HepG2 (cell line): ENCODE results near the gene SAPCD1. TPM values are rescaled to one million over a fixed set of nuclear protein-coding genes. Genes with fewer than 3 reads are reported as not detected.

Source experiments
- ATM ChIP-seq: fragments of 450-650 bp; IDR thresholded peaks from 2 replicates; pipeline ENCODE4 v1.7.1; 2017; ENCODE audit warnings: mild to moderate bottlenecking, borderline replicate concordance
- BRD4 ChIP-seq: sonication (generic); formaldehyde crosslinking; IDR thresholded peaks from 2 replicates; pipeline ENCODE4 v1.4.0; 2020; ENCODE audit warnings: missing genetic modification reagents
- ELF3 ChIP-seq: IDR thresholded peaks from 2 replicates; pipeline ENCODE4 v1.6.1; 2016; ENCODE audit warnings: missing genetic modification reagents, missing compliant biosample characterization
- GTF2F1 ChIP-seq: fragments of 150-350 bp; IDR thresholded peaks from 2 replicates; pipeline ENCODE4 v1.6.1; 2014; ENCODE audit warnings: low read length
- HOXA3 ChIP-seq: sonication (generic); formaldehyde crosslinking; IDR thresholded peaks from 2 replicates; pipeline ENCODE4 v1.5.0; 2020; ENCODE audit warnings: missing genetic modification reagents
- KLF11 ChIP-seq: IDR thresholded peaks from 2 replicates; pipeline ENCODE4 v1.6.1; 2016; ENCODE audit warnings: missing compliant biosample characterization
- KLF9 ChIP-seq: IDR thresholded peaks from 2 replicates; pipeline ENCODE4 v1.6.1; 2016; ENCODE audit warnings: low read depth
- MEF2D ChIP-seq: sonication (generic); formaldehyde crosslinking; IDR thresholded peaks from 2 replicates; pipeline ENCODE4 v1.5.1; 2020; ENCODE audit warnings: mild to moderate bottlenecking, missing genetic modification reagents
- MZF1 ChIP-seq: sonication (generic); formaldehyde crosslinking; IDR thresholded peaks from 2 replicates; pipeline ENCODE4 v1.8.1; 2023; ENCODE audit warnings: mild to moderate bottlenecking, missing genetic modification reagents, borderline replicate concordance
- NCOA2 ChIP-seq: sonication (generic); formaldehyde crosslinking; IDR thresholded peaks from 2 replicates; pipeline ENCODE4 v1.8.0; 2022; ENCODE audit warnings: inconsistent platforms
- POLR2AphosphoS5 ChIP-seq: IDR thresholded peaks from 2 replicates; pipeline ENCODE4 v1.6.1; 2012; ENCODE audit warnings: low read depth, low read length
- PPARG ChIP-seq: conservative IDR thresholded peaks from 2 replicates; pipeline ENCODE4 v1.6.1; 2016; ENCODE audit warnings: missing biosample characterization, missing genetic modification reagents
- PTBP1 ChIP-seq: fragments of 200-400 bp; formaldehyde crosslinking; IDR thresholded peaks from 2 replicates; pipeline ENCODE4 v1.6.1; 2018; ENCODE audit warnings: low read length, low read depth; ENCODE audit not compliant: poor library complexity, severe bottlenecking
- YEATS4 ChIP-seq: sonication (generic); formaldehyde crosslinking; IDR thresholded peaks from 2 replicates; pipeline ENCODE4 v1.4.0; 2020; ENCODE audit warnings: missing genetic modification reagents, borderline replicate concordance
- ZNF101 ChIP-seq: sonication (generic); formaldehyde crosslinking; IDR thresholded peaks from 2 replicates; pipeline ENCODE4 v1.4.0; 2020; ENCODE audit warnings: mild to moderate bottlenecking, low read depth, missing genetic modification reagents, borderline replicate concordance
- ZNF260 ChIP-seq: sonication (generic); formaldehyde crosslinking; IDR thresholded peaks from 2 replicates; pipeline ENCODE4 v1.4.0; 2020; ENCODE audit warnings: missing genetic modification reagents, low read depth, mild to moderate bottlenecking, borderline replicate concordance
- ZNF3 ChIP-seq: IDR thresholded peaks from 2 replicates; pipeline ENCODE4 v1.7.0; 2017; ENCODE audit warnings: inconsistent platforms
- ZNF343 ChIP-seq: sonication (generic); formaldehyde crosslinking; IDR thresholded peaks from 2 replicates; pipeline ENCODE4 v1.4.0; 2020; ENCODE audit warnings: mild to moderate bottlenecking, missing genetic modification reagents
- ZNF350 ChIP-seq: sonication (generic); formaldehyde crosslinking; IDR thresholded peaks from 2 replicates; pipeline ENCODE4 v1.4.0; 2020; ENCODE audit warnings: mild to moderate bottlenecking, low read depth, missing genetic modification reagents, borderline replicate concordance
- ZNF577 ChIP-seq: sonication (generic); formaldehyde crosslinking; IDR thresholded peaks from 2 replicates; pipeline ENCODE4 v1.4.0; 2020; ENCODE audit warnings: mild to moderate bottlenecking, low read depth, missing genetic modification reagents, borderline replicate concordance
- ZSCAN25 ChIP-seq: sonication (generic); formaldehyde crosslinking; IDR thresholded peaks from 2 replicates; pipeline ENCODE4 v1.8.0; 2022; ENCODE audit warnings: mild to moderate bottlenecking, missing genetic modification reagents
- polyA plus RNA-seq, 8 experiments: library from polyadenylated mRNA; depleted of rRNA in 3 of 8; stranded (reverse) in 7 of 8; unstranded in 1 of 8; fragments of >200 nt; fragmentation: Illumina TruSeq in 4 of 8; extraction: Trizol in 4 of 8; gene quantifications; 2 replicates each; pipeline versions ENCODE4 v1.2.1 to v1.2.3, GENCODE V29; 2011 to 2016; ENCODE audit warnings: low read depth in 4 of 8, missing spikeins in 1 of 8, mixed read lengths in 1 of 8; ENCODE audit not compliant: insufficient read depth in 1 of 8
- total RNA-seq, 5 experiments: library from RNA; depleted of rRNA; stranded (reverse); fragments of >200 nt; fragmentation: Illumina TruSeq; extraction: Trizol; gene quantifications; 2 replicates each; pipeline ENCODE4 v1.2.3, GENCODE V29; 2016; ENCODE audit warnings: low read depth in 1 of 5
- TF ChIP-seq, protein P1 (sequence below): IDR thresholded peaks from 2 replicates; pipeline ENCODE4 v1.6.1; 2016; ENCODE audit warnings: low read depth, missing genetic modification reagents, missing compliant biosample characterization
- TF ChIP-seq, protein P2 (sequence below), 2 experiments: sonication (generic) in 1 of 2; formaldehyde crosslinking in 1 of 2; IDR thresholded peaks; 2 replicates each; pipeline versions ENCODE4 v1.4.0 to v1.6.1; 2018 to 2020; ENCODE audit warnings: missing genetic modification reagents in 2 of 2, borderline replicate concordance in 1 of 2, low read depth in 1 of 2, mild to moderate bottlenecking in 1 of 2, missing biosample characterization in 1 of 2

The SAPCD1 gene
- total and polyA plus RNA-seq, 2 of the 13 experiments (the other 11 are each of a cell fraction or from before 2014, with no cell fraction given), result 2.5 to 3.9 TPM

GRCh38 chr6:31736021-31736767 is 26.3 kb upstream of the SAPCD1 start, which contains the start of gene CLIC1 (continued):
- TF ChIP-seq PPARG (CRISPR knock-in tag) (peak; percentile 73; the same call in 1 of the 2 replicates), MZF1 (CRISPR knock-in tag) (peak; percentile 78; the same call in 1 of the 2 replicates), BRD4 (no peak), ZNF577 (CRISPR knock-in tag) (no peak), ZSCAN25 (CRISPR knock-in tag) (peak; percentile 86), ATM (no peak), KLF9 (CRISPR knock-in tag) (peak; percentile 53), HOXA3 (CRISPR knock-in tag) (peak; percentile 49; the same call in 1 of the 2 replicates), YEATS4 (CRISPR knock-in tag) (0 out of 2 replicates have a peak, but pooled peaks have one; percentile 60), ZNF3 (CRISPR knock-in tag) (peak; percentile 34; the same call in 1 of the 2 replicates), NCOA2 (CRISPR knock-in tag) (peak; percentile 69), ZNF260 (CRISPR knock-in tag) (no peak), POLR2AphosphoS5 (peak; percentile 94), GTF2F1 (peak; percentile 80; the same call in 1 of the 2 replicates), KLF11 (CRISPR knock-in tag) (peak; percentile 76; the same call in 1 of the 2 replicates), PTBP1 (peak; percentile 80), ZNF350 (CRISPR knock-in tag) (peak; percentile 70), ELF3 (CRISPR knock-in tag) (peak; percentile 88), ZNF343 (CRISPR knock-in tag) (peak; percentile 45; the same call in 1 of the 2 replicates), MEF2D (CRISPR knock-in tag) (peak; percentile 23; the same call in 1 of the 2 replicates), ZNF101 (CRISPR knock-in tag) (no peak)
- TF ChIP-seq, protein P1, sequence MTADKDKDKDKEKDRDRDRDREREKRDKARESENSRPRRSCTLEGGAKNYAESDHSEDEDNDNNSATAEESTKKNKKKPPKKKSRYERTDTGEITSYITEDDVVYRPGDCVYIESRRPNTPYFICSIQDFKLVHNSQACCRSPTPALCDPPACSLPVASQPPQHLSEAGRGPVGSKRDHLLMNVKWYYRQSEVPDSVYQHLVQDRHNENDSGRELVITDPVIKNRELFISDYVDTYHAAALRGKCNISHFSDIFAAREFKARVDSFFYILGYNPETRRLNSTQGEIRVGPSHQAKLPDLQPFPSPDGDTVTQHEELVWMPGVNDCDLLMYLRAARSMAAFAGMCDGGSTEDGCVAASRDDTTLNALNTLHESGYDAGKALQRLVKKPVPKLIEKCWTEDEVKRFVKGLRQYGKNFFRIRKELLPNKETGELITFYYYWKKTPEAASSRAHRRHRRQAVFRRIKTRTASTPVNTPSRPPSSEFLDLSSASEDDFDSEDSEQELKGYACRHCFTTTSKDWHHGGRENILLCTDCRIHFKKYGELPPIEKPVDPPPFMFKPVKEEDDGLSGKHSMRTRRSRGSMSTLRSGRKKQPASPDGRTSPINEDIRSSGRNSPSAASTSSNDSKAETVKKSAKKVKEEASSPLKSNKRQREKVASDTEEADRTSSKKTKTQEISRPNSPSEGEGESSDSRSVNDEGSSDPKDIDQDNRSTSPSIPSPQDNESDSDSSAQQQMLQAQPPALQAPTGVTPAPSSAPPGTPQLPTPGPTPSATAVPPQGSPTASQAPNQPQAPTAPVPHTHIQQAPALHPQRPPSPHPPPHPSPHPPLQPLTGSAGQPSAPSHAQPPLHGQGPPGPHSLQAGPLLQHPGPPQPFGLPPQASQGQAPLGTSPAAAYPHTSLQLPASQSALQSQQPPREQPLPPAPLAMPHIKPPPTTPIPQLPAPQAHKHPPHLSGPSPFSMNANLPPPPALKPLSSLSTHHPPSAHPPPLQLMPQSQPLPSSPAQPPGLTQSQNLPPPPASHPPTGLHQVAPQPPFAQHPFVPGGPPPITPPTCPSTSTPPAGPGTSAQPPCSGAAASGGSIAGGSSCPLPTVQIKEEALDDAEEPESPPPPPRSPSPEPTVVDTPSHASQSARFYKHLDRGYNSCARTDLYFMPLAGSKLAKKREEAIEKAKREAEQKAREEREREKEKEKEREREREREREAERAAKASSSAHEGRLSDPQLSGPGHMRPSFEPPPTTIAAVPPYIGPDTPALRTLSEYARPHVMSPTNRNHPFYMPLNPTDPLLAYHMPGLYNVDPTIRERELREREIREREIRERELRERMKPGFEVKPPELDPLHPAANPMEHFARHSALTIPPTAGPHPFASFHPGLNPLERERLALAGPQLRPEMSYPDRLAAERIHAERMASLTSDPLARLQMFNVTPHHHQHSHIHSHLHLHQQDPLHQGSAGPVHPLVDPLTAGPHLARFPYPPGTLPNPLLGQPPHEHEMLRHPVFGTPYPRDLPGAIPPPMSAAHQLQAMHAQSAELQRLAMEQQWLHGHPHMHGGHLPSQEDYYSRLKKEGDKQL, result peak; percentile 27; the same call in 1 of the 2 replicates
- TF ChIP-seq, protein P2, sequence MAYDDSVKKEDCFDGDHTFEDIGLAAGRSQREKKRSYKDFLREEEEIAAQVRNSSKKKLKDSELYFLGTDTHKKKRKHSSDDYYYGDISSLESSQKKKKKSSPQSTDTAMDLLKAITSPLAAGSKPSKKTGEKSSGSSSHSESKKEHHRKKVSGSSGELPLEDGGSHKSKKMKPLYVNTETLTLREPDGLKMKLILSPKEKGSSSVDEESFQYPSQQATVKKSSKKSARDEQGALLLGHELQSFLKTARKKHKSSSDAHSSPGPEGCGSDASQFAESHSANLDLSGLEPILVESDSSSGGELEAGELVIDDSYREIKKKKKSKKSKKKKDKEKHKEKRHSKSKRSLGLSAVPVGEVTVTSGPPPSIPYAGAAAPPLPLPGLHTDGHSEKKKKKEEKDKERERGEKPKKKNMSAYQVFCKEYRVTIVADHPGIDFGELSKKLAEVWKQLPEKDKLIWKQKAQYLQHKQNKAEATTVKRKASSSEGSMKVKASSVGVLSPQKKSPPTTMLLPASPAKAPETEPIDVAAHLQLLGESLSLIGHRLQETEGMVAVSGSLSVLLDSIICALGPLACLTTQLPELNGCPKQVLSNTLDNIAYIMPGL (CRISPR knock-in tag; IDR thresholded peaks at IDR 0.05; ENCODE audit: borderline replicate concordance in 1 of 2, low read depth in 1 of 2), result peak; percentile 62 to 76; a peak in 2 of 4 replicates
